SK-N-MC (cell line): ENCODE measurements around the gene TMEM11.

Experiments used
- EZH2 ChIP-seq: fragments of 200-600 bp; sonication (generic); IDR thresholded peaks from one replicate; pipeline ENCODE4 v1.6.1; 2017; ENCODE audit warnings: antibody characterized with exemption
- POLR2AphosphoS5 ChIP-seq: IDR thresholded peaks from 2 replicates; pipeline ENCODE4 v1.6.1; 2012; ENCODE audit warnings: mild to moderate bottlenecking, low read depth, low read length, borderline replicate concordance

GRCh38 chr17:21190078-21190477 is 23.9 kb downstream of the TMEM11 start:
- TF ChIP-seq POLR2AphosphoS5 (no peak), EZH2 (no peak)
